GM08714 (cell line): ENCODE results near the gene ATRNL1.
"Not testable (repeated sequence)": the region's sequence is repeated elsewhere in the genome, so short reads cannot be mapped to it uniquely, and the experiment has no call there.

Experiments
- H3K4me3 ChIP-seq: fragments of 200-500 bp; sonication (Bioruptor generic); 2 replicates; pipeline ENCODE4 v1.5.1; 2014; ENCODE audit warnings: mild to moderate bottlenecking, low read length, inconsistent platforms
- ZNF274 ChIP-seq: IDR thresholded peaks from 2 replicates; pipeline ENCODE4 v1.6.1; 2012; ENCODE audit warnings: mild to moderate bottlenecking, low read depth, low read length

ATRNL1 gene

GRCh38 chr10:115222039-115222438 is 128.9 kb downstream of the ATRNL1 start:
- TF ChIP-seq ZNF274: no peak
- H3K4me3 ChIP-seq: no peak overlapping the region

- no peak for TF ChIP-seq ZNF274
- no peak overlapping the region for H3K4me3 ChIP-seq
Measured at GRCh38 chr10:115239761-115240160, 146.6 kb downstream of the ATRNL1 start.

GRCh38 chr10:115250784-115251183 is 157.6 kb downstream of the ATRNL1 start:
- no peak overlapping the region for H3K4me3 ChIP-seq
- no peak for TF ChIP-seq ZNF274

GRCh38 chr10:115253765-115254164 is 160.6 kb downstream of the ATRNL1 start:
- not testable (repeated sequence) for H3K4me3 ChIP-seq

GRCh38 chr10:115272482-115272881 is 179.3 kb downstream of the ATRNL1 start:
- H3K4me3 ChIP-seq: no peak overlapping the region
- TF ChIP-seq ZNF274: no peak

GRCh38 chr10:115278294-115278693 is 185.1 kb downstream of the ATRNL1 start:
- TF ChIP-seq ZNF274: no peak
- H3K4me3 ChIP-seq: no peak overlapping the region

GRCh38 chr10:115295213-115295805 is 202.1 kb downstream of the ATRNL1 start:
- no peak overlapping the region for H3K4me3 ChIP-seq
- no peak for TF ChIP-seq ZNF274

GRCh38 chr10:115300080-115300479 is 206.9 kb downstream of the ATRNL1 start:
- no peak overlapping the region for H3K4me3 ChIP-seq
- TF ChIP-seq ZNF274: no peak

GRCh38 chr10:115319669-115320068 is 226.5 kb downstream of the ATRNL1 start:
- H3K4me3 ChIP-seq: not testable (repeated sequence)

GRCh38 chr10:115321360-115321759 is 228.2 kb downstream of the ATRNL1 start:
- TF ChIP-seq ZNF274: no peak
- H3K4me3 ChIP-seq: no peak overlapping the region

- no peak for TF ChIP-seq ZNF274
Measured at GRCh38 chr10:115328331-115328730, 235.2 kb downstream of the ATRNL1 start.

GRCh38 chr10:115335366-115335765 is 242.2 kb downstream of the ATRNL1 start:
- no peak for TF ChIP-seq ZNF274
- H3K4me3 ChIP-seq: no peak overlapping the region

More at GRCh38 chr10:115328331-115328730, 235.2 kb downstream of the ATRNL1 start:
- H3K4me3 ChIP-seq: no peak overlapping the region

GRCh38 chr10:115355162-115355760 is 262.1 kb downstream of the ATRNL1 start:
- TF ChIP-seq ZNF274: no peak
- no peak overlapping the region for H3K4me3 ChIP-seq

- not testable (repeated sequence) for H3K4me3 ChIP-seq
Measured at GRCh38 chr10:115367920-115368319, 274.8 kb downstream of the ATRNL1 start.

- H3K4me3 ChIP-seq: no peak overlapping the region
- no peak for TF ChIP-seq ZNF274
Measured at GRCh38 chr10:115379064-115379463, 285.9 kb downstream of the ATRNL1 start.

GRCh38 chr10:115384665-115385064 is 291.5 kb downstream of the ATRNL1 start:
- no peak for TF ChIP-seq ZNF274
- no peak overlapping the region for H3K4me3 ChIP-seq
